ENCODE data around the gene RCL1.
"Not testable (repeated sequence)": the region's sequence is repeated elsewhere in the genome, so short reads cannot be mapped to it uniquely, and the experiment has no call there.

The RCL1 gene

DNA sequence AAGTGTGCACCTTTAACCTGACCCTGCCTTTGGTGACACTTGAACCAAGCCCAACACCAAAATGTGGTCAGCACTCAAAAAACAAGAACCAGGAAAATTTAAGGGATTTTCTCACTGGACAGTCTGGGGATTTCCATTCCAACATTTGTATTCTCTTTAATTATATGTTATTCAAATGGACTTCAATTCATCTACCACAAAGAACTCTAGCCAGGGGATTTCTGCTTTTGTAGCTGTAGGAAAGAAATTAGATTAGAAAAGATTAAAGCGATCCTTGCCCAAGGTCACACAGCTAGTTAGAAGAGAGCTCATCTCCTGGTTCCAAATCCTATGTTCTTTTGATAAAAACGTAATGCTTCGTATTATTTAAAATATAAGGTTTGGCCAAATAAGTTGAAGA lies 97.5 kb downstream of the RCL1 start:
- no peak for TF ChIP-seq ZNF274 (IDR thresholded peaks at IDR 0.05; ENCODE audit: low read depth, low read length)
- no peak for TF ChIP-seq YY1 (IDR thresholded peaks at IDR 0.05; ENCODE audit: insufficient read depth, insufficient read length)
- no peak for TF ChIP-seq SUZ12 (IDR thresholded peaks at IDR 0.05; ENCODE audit: extremely low read depth, insufficient read depth, insufficient read length)
- Histone ChIP-seq H3K9me3 (ENCODE audit: insufficient read depth, low read length) (no peaks in the 10 kb centered on the region), H3K4me1 (ENCODE audit: insufficient read depth, insufficient read length) (peaks cover 2% of the 10 kb centered on the region), H3K9ac (ENCODE audit: insufficient read length, low read depth) (no peak overlapping the region), H3K27me3 (ENCODE audit: insufficient read depth, insufficient read length) (no peaks in the 10 kb centered on the region), H3K36me3 (ENCODE audit: insufficient read depth, insufficient read length, low read length) (no peaks in the 10 kb centered on the region), H3K4me3 (ENCODE audit: insufficient read length, low read depth) (no peak overlapping the region)
- no peak for DNase-seq (ENCODE audit: low read depth, low spot score)

DNA sequence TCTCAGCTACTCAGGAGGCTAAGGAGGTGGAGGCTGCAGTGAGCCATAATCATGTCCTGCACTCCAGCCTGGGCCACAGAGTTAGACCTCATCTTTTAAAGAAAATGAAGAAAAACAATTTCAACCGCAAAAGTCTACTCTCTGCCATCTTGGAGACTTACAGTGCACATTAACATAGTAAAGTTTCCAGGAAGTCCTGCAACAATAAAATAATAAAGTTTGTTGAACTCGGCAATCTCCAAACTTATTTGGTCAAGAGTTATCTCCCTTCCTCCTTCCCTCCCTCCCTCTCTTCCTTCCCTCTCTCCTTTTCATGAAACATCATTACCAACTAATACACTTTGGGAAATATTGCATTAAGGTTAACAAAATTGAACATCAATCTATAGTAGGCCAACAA lies 98.2 kb downstream of the RCL1 start:
- Histone ChIP-seq H3K4me1 (ENCODE audit: insufficient read depth, insufficient read length) (peaks cover 2% of the 10 kb centered on the region), H3K27me3 (ENCODE audit: insufficient read depth, insufficient read length) (no peaks in the 10 kb centered on the region), H3K9me3 (ENCODE audit: insufficient read depth, low read length) (no peaks in the 10 kb centered on the region), H3K36me3 (ENCODE audit: insufficient read depth, insufficient read length, low read length) (no peaks in the 10 kb centered on the region), H3K9ac (ENCODE audit: insufficient read length, low read depth) (no peak overlapping the region), H3K4me3 (ENCODE audit: insufficient read length, low read depth) (no peak overlapping the region)
- DNase-seq (ENCODE audit: low read depth, low spot score), result no peak
- TF ChIP-seq YY1 (IDR thresholded peaks at IDR 0.05; ENCODE audit: insufficient read depth, insufficient read length), result no peak
- TF ChIP-seq SUZ12 (IDR thresholded peaks at IDR 0.05; ENCODE audit: extremely low read depth, insufficient read depth, insufficient read length), result no peak
- TF ChIP-seq ZNF274 (IDR thresholded peaks at IDR 0.05; ENCODE audit: low read depth, low read length), result no peak

DNA sequence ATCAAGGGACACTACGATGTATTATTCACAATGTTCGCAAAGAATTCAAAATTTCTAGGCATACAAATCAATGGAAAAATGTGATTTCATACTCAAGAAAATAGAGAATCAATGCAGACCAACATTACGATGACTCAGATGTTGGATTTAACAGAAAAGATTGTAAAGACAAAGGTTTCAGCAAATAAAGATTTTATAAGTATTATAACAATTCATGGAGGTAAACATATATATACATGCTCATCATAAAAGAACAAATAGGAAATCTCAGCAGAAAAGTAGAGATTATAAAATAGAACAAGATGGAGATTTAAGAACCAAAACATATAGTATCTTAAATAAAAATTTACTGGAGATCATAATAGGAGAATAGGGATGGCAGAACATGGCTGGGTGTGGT lies 98.9 kb downstream of the RCL1 start:
- Histone ChIP-seq H3K36me3 (ENCODE audit: insufficient read depth, insufficient read length, low read length) (no peaks in the 10 kb centered on the region), H3K9ac (ENCODE audit: insufficient read length, low read depth) (no peak overlapping the region), H3K4me3 (ENCODE audit: insufficient read length, low read depth) (no peak overlapping the region), H3K9me3 (ENCODE audit: insufficient read depth, low read length) (no peaks in the 10 kb centered on the region), H3K4me1 (ENCODE audit: insufficient read depth, insufficient read length) (peaks cover under 1% of the 10 kb centered on the region), H3K27me3 (ENCODE audit: insufficient read depth, insufficient read length) (no peaks in the 10 kb centered on the region)
- TF ChIP-seq SUZ12 (IDR thresholded peaks at IDR 0.05; ENCODE audit: extremely low read depth, insufficient read depth, insufficient read length), result no peak
- TF ChIP-seq YY1 (IDR thresholded peaks at IDR 0.05; ENCODE audit: insufficient read depth, insufficient read length), result no peak
- no peak for TF ChIP-seq ZNF274 (IDR thresholded peaks at IDR 0.05; ENCODE audit: low read depth, low read length)
- no peak for DNase-seq (ENCODE audit: low read depth, low spot score)

DNA sequence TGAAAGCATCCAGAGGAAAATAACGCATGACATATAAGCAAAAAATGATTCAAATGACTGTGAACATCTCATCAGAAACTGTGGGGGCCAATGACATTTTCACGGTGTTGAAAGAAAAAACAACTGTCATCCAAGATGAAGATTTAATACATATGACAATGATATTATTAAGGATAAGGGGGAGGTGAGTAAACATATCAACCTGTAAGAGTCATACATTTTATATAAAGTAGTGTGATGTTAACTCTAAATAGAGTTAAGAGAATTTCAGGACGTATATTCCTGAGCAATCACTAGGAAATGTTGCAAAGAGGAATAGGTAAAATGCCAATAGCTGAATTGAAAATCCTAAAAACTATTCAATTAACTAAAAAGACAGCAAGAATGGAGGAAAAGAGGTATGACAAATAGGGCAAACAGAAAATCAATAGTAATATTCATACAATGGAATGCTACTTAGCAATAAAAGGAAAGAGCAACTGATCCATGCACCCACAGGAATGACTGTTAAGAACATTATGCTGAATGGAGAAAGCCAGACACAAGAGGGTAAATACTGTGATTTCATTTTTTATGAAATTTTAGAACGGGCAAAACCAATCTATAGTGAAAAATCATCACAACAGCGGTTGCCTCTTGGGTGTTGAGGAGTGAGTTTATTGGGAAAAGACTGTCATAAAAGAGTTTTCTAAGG lies 99.9 kb downstream of the RCL1 start:
- DNase-seq (ENCODE audit: low read depth, low spot score), result no peak
- Histone ChIP-seq H3K9me3 (ENCODE audit: insufficient read depth, low read length) (no peaks in the 10 kb centered on the region), H3K9ac (ENCODE audit: insufficient read length, low read depth) (no peak overlapping the region), H3K27me3 (ENCODE audit: insufficient read depth, insufficient read length) (no peaks in the 10 kb centered on the region), H3K36me3 (ENCODE audit: insufficient read depth, insufficient read length, low read length) (no peaks in the 10 kb centered on the region), H3K4me1 (ENCODE audit: insufficient read depth, insufficient read length) (no peaks in the 10 kb centered on the region), H3K4me3 (ENCODE audit: insufficient read length, low read depth) (no peak overlapping the region)
- TF ChIP-seq YY1 (IDR thresholded peaks at IDR 0.05; ENCODE audit: insufficient read depth, insufficient read length) (no peak), SUZ12 (IDR thresholded peaks at IDR 0.05; ENCODE audit: extremely low read depth, insufficient read depth, insufficient read length) (no peak), ZNF274 (IDR thresholded peaks at IDR 0.05; ENCODE audit: low read depth, low read length) (no peak)

DNA sequence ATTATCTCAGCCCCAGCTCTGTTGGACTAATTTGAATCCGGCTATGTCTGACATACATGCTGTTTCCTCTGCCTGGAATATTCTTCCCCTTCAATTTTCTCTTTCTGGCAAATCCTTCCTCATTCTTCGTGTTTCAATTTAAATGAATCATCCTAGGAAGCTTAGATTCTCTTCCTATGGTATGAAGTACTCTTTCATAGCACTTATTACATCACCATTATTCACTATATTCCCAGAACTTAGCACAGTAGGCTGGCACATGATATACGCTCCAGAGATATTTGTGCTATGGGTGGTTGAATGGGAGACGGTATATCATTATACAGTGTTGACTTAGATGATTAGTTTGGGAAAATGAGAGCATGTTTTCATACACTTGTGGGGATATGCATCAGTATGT lies 101.3 kb downstream of the RCL1 start:
- Histone ChIP-seq H3K27me3 (ENCODE audit: insufficient read depth, insufficient read length) (no peaks in the 10 kb centered on the region), H3K36me3 (ENCODE audit: insufficient read depth, insufficient read length, low read length) (no peaks in the 10 kb centered on the region), H3K9me3 (ENCODE audit: insufficient read depth, low read length) (no peaks in the 10 kb centered on the region), H3K4me1 (ENCODE audit: insufficient read depth, insufficient read length) (no peaks in the 10 kb centered on the region), H3K4me3 (ENCODE audit: insufficient read length, low read depth) (no peak overlapping the region), H3K9ac (ENCODE audit: insufficient read length, low read depth) (no peak overlapping the region)
- no peak for DNase-seq (ENCODE audit: low read depth, low spot score)
- TF ChIP-seq SUZ12 (IDR thresholded peaks at IDR 0.05; ENCODE audit: extremely low read depth, insufficient read depth, insufficient read length), result no peak
- TF ChIP-seq ZNF274 (IDR thresholded peaks at IDR 0.05; ENCODE audit: low read depth, low read length), result no peak
- TF ChIP-seq YY1 (IDR thresholded peaks at IDR 0.05; ENCODE audit: insufficient read depth, insufficient read length), result no peak

DNA sequence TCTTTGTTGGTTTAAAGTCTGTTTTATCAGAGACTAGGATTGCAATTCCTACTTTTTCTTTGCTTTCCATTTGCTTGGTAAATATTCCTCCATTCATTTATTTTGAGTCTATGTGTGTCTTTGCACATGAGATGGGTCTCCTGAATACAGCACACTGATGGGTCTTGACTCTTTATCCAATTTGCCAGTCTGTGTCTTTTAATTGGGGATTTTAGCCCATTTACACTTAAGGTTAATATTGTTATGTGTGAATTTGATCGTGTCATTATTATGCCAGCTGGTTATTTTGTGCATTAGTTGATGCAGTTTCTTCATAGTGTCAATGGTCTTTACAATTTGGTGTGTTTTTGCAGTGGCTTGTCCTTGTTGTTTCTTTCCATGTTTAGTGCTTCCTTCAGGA lies 107.1 kb downstream of the RCL1 start:
- not testable (repeated sequence) for H3K36me3 ChIP-seq (ENCODE audit: insufficient read depth, insufficient read length, low read length); H3K4me1 ChIP-seq (ENCODE audit: insufficient read depth, insufficient read length); H3K9me3 ChIP-seq (ENCODE audit: insufficient read depth, low read length); H3K4me3 ChIP-seq (ENCODE audit: insufficient read length, low read depth); H3K27me3 ChIP-seq (ENCODE audit: insufficient read depth, insufficient read length); DNase-seq (ENCODE audit: low read depth, low spot score); H3K9ac ChIP-seq (ENCODE audit: insufficient read length, low read depth)

DNA sequence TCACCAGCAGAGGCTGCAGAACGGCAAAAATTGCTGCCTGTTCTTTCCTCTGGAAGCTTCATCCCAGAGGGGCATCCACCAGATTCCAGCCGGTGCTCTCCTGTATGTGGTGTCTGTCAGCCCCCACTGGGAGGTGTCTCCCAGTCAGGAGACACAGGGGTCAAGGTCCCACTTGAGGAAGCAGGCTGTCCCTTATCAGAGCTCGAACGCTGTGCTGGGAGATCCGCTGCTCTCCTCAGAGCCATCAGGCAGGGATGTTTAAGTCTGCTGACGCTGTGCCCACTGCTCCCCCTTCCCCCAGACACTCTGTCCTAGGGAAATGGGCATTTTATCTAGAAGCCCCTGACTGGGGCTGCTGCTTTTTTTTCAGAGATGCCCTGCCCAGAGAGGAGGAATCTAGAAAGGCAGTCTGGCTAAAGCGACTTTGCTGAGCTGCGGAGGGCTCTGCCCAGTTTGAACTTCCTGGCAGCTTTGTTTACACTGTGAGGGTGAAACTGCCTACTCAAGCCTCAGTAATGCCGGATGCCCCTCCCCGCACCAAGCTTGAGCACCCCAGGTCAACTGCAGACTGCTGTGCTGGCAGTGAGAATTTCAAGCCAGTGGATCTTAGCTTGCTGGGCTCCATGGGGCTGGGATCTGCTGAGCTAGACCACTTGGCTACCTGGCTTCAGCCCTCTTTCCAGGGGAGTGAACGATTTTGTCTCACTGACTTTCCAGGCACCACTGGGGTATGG lies 108.8 kb downstream of the RCL1 start:
- not testable (repeated sequence) for DNase-seq (ENCODE audit: low read depth, low spot score); H3K9me3 ChIP-seq (ENCODE audit: insufficient read depth, low read length); H3K9ac ChIP-seq (ENCODE audit: insufficient read length, low read depth); H3K4me3 ChIP-seq (ENCODE audit: insufficient read length, low read depth); H3K27me3 ChIP-seq (ENCODE audit: insufficient read depth, insufficient read length); H3K4me1 ChIP-seq (ENCODE audit: insufficient read depth, insufficient read length); H3K36me3 ChIP-seq (ENCODE audit: insufficient read depth, insufficient read length, low read length)

Data from NT2/D1 (cell line).